Osteoblast (primary cell): Measurements from ENCODE around the gene TCF25. TPM values are rescaled to one million over a fixed set of nuclear protein-coding genes. Genes with fewer than 3 reads are reported as not detected.
A peak's percentile ranks its signal among the peaks of the same experiment; 100 is the strongest.

Experiments used
- DNase-seq: peaks from one replicate; pipeline ENCODE4 v3.0.0; 2011; ENCODE audit warnings: low spot score, mixed read lengths; ENCODE audit not compliant: insufficient read length; ENCODE audit errors: missing footprints
- H2AFZ ChIP-seq: 2 replicates; pipeline ENCODE4 v1.6.0; 2011; ENCODE audit warnings: mild to moderate bottlenecking, low read length
- H3K27ac ChIP-seq: 2 replicates; pipeline ENCODE4 v1.5.1; 2011; ENCODE audit warnings: mild to moderate bottlenecking, low read depth, low read length, moderate library complexity
- H3K27me3 ChIP-seq: 2 replicates; pipeline ENCODE4 v1.6.0; 2012; ENCODE audit warnings: mild to moderate bottlenecking, control low read depth, inconsistent platforms, low read length, moderate library complexity; ENCODE audit not compliant: insufficient read depth
- H3K36me3 ChIP-seq: 2 replicates; pipeline ENCODE4 v1.5.1; 2011; ENCODE audit warnings: mild to moderate bottlenecking, low read length, control low read depth, moderate library complexity; ENCODE audit not compliant: insufficient read depth
- H3K4me1 ChIP-seq: 2 replicates; pipeline ENCODE4 v1.5.1; 2011; ENCODE audit warnings: mild to moderate bottlenecking, low read length, control low read depth, moderate library complexity; ENCODE audit not compliant: insufficient read depth
- H3K4me2 ChIP-seq: 2 replicates; pipeline ENCODE4 v1.6.0; 2011; ENCODE audit warnings: mild to moderate bottlenecking, low read length; ENCODE audit not compliant: insufficient read depth
- H3K4me3 ChIP-seq: fragments of 200-600 bp; sonication (generic); 3 replicates; pipeline ENCODE4 v1.5.1; 2012; ENCODE audit warnings: mild to moderate bottlenecking, low read length, inconsistent platforms; ENCODE audit not compliant: insufficient read depth
- H3K79me2 ChIP-seq: 2 replicates; pipeline ENCODE4 v1.6.0; 2012; ENCODE audit warnings: mild to moderate bottlenecking, low read length, control low read depth, inconsistent platforms; ENCODE audit not compliant: insufficient read depth
- H3K9me3 ChIP-seq: 2 replicates; pipeline ENCODE4 v1.5.1; 2011; ENCODE audit warnings: low read depth, low read length, control low read depth
- H4K20me1 ChIP-seq: 2 replicates; pipeline ENCODE4 v1.6.0; 2012; ENCODE audit warnings: mild to moderate bottlenecking, low read length, control low read depth; ENCODE audit not compliant: insufficient read depth
- total RNA-seq: library from RNA; depleted of rRNA; stranded (reverse); fragments of >200 nt; gene quantifications from 2 replicates; pipeline ENCODE4 v1.2.3, GENCODE V29; 2012
- TF ChIP-seq, protein P1 (sequence below): IDR thresholded peaks from 2 replicates; pipeline ENCODE4 v1.5.1; 2011; ENCODE audit warnings: mild to moderate bottlenecking, low read depth, low read length, moderate library complexity; ENCODE audit errors: extremely low read depth

Gene TCF25
- total RNA-seq, 1 donor = 230 TPM

DNA sequence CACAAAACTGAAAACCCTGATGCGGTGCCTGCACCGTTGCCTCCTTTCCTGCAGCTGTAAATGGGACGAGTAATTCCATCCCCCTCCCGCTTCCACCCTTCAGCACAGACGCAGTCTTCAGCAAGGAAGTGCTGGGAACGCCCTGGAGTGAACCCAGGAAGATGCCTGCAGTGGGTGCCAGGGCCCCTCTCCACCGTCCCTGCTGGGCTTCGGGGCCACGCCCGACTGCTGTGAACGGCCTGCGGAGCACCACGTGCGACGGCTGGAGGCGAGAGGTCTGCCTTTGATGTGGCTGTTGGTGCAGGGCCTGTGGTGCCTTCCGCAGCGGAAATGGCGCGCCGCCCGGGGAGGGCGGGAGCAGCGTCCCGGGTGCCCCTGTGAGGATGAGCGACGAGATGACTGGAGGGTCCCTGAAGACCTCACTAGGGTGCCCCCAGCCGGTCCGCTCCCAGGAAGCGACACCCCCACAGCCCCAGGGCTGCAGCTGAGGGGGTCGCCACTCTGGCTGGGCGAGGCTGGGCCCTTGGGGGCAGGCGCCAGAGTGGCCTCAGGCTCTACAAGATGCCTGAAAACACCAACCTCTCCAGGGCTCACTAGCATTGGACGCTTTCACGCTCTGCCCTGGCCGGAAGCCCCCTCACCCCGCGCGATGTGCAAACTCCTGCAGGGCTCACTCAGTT lies 44.5 kb downstream of the TCF25 start:
- Histone ChIP-seq H3K27ac (peak overlapping the region; percentile 61), H3K4me3 (peak overlapping the region; percentile 72), H4K20me1 (no peaks in the 10 kb centered on the region), H3K79me2 (peaks cover 14% of the 10 kb centered on the region), H3K27me3 (no peaks in the 10 kb centered on the region), H3K4me2 (peak overlapping the region; percentile 89), H2AFZ (peak overlapping the region; percentile 69), H3K36me3 (peaks cover under 1% of the 10 kb centered on the region), H3K4me1 (peaks cover 48% of the 10 kb centered on the region), H3K9me3 (no peaks in the 10 kb centered on the region)
- peak; percentile 95 for DNase-seq
- TF ChIP-seq, protein P1, sequence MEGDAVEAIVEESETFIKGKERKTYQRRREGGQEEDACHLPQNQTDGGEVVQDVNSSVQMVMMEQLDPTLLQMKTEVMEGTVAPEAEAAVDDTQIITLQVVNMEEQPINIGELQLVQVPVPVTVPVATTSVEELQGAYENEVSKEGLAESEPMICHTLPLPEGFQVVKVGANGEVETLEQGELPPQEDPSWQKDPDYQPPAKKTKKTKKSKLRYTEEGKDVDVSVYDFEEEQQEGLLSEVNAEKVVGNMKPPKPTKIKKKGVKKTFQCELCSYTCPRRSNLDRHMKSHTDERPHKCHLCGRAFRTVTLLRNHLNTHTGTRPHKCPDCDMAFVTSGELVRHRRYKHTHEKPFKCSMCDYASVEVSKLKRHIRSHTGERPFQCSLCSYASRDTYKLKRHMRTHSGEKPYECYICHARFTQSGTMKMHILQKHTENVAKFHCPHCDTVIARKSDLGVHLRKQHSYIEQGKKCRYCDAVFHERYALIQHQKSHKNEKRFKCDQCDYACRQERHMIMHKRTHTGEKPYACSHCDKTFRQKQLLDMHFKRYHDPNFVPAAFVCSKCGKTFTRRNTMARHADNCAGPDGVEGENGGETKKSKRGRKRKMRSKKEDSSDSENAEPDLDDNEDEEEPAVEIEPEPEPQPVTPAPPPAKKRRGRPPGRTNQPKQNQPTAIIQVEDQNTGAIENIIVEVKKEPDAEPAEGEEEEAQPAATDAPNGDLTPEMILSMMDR = no peak

DNA sequence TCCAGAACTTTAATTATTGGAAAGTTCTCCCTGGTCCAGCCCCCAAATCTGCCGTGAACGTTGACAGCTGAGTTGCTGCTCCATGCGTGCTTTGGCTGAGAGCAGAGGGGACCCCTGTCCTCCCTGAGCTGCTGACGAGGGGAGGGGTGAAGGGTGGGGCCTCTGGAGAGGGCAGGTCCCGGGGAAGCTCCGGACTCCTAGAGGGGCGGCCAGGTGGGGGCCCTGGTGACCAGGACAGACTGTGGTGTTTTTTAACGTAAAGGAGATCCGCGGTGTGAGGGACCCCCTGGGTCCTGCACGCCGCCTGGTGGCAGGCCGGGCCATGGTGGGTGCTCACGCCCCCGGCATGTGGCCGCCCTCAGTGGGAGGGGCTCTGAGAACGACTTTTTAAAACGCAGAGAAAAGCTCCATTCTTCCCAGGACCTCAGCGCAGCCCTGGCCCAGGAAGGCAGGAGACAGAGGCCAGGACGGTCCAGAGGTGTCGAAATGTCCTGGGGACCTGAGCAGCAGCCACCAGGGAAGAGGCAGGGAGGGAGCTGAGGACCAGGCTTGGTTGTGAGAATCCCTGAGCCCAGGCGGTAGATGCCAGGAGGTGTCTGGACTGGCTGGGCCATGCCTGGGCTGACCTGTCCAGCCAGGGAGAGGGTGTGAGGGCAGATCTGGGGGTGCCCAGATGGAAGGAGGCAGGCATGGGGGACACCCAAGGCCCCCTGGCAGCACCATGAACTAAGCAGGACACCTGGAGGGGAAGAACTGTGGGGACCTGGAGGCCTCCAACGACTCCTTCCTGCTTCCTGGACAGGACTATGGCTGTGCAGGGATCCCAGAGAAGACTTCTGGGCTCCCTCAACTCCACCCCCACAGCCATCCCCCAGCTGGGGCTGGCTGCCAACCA lies 45.3 kb downstream of the TCF25 start, which contains the start of gene MC1R:
TSS of gene MC1R (plus strand) at position 410 of the 895 bp plus-strand sequence. CDS start at position 807, 397 bp downstream.
- Histone ChIP-seq H3K4me1 (peaks cover 48% of the 10 kb centered on the region), H3K36me3 (no peaks in the 10 kb centered on the region), H3K9me3 (no peaks in the 10 kb centered on the region), H3K4me2 (peak within 1 kb of the TSS; percentile 98), H3K4me3 (peak within 1 kb of the TSS; percentile 72), H3K27ac (peak within 1 kb of the TSS; percentile 61), H2AFZ (peak within 1 kb of the TSS; percentile 69), H3K27me3 (no peaks in the 10 kb centered on the region), H4K20me1 (peaks cover 2% of the 10 kb centered on the region), H3K79me2 (peaks cover 19% of the 10 kb centered on the region)
- DNase-seq = peak; percentile 94
- TF ChIP-seq, protein P1 = peak; percentile 50

DNA sequence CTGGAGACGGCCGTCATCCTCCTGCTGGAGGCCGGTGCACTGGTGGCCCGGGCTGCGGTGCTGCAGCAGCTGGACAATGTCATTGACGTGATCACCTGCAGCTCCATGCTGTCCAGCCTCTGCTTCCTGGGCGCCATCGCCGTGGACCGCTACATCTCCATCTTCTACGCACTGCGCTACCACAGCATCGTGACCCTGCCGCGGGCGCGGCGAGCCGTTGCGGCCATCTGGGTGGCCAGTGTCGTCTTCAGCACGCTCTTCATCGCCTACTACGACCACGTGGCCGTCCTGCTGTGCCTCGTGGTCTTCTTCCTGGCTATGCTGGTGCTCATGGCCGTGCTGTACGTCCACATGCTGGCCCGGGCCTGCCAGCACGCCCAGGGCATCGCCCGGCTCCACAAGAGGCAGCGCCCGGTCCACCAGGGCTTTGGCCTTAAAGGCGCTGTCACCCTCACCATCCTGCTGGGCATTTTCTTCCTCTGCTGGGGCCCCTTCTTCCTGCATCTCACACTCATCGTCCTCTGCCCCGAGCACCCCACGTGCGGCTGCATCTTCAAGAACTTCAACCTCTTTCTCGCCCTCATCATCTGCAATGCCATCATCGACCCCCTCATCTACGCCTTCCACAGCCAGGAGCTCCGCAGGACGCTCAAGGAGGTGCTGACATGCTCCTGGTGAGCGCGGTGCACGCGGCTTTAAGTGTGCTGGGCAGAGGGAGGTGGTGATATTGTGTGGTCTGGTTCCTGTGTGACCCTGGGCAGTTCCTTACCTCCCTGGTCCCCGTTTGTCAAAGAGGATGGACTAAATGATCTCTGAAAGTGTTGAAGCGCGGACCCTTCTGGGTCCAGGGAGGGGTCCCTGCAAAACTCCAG lies 46.4 kb downstream of the TCF25 start:
- TF ChIP-seq, protein P1 = no peak
- peaks cover 13% of the 10 kb centered on the region for H4K20me1 ChIP-seq
- peaks cover 30% of the 10 kb centered on the region for H3K79me2 ChIP-seq
- H3K4me1 ChIP-seq = peaks cover 58% of the 10 kb centered on the region
- H3K27me3 ChIP-seq = no peaks in the 10 kb centered on the region
- H3K9me3 ChIP-seq = no peaks in the 10 kb centered on the region
- peak; percentile 75 for DNase-seq
- no peak overlapping the region for H2AFZ ChIP-seq
- peak overlapping the region; percentile 100 for H3K27ac ChIP-seq
- no peaks in the 10 kb centered on the region for H3K36me3 ChIP-seq
- H3K4me2 ChIP-seq = peak overlapping the region; percentile 98
- H3K4me3 ChIP-seq = peak overlapping the region; percentile 46
